OCI-LY1 (cell line): Measurements from ENCODE around the gene LLGL2.

Experiments
- H2AFZ ChIP-seq: fragments of 200-600 bp; sonication (generic), shearing (Covaris generic); 2 replicates; pipeline ENCODE4 v1.6.0; 2014; ENCODE audit warnings: antibody characterized with exemption, mild to moderate bottlenecking, low read length
- H3F3A ChIP-seq: fragments of 200-600 bp; sonication (generic), shearing (Covaris generic); 2 replicates; pipeline ENCODE4 v1.6.0; 2014; ENCODE audit warnings: mild to moderate bottlenecking, antibody characterized with exemption, low read length, moderate library complexity; ENCODE audit not compliant: insufficient read depth
- H3K27ac ChIP-seq: fragments of 200-600 bp; sonication (generic); 2 replicates; pipeline ENCODE4 v1.5.1; 2014; ENCODE audit warnings: low read length, mixed run types, mild to moderate bottlenecking, low read depth; ENCODE audit not compliant: poor library complexity, severe bottlenecking
- H3K27me3 ChIP-seq: fragments of 200-600 bp; sonication (generic); 2 replicates; pipeline ENCODE4 v1.6.0; 2014; ENCODE audit warnings: antibody characterized with exemption, mild to moderate bottlenecking, low read length, moderate library complexity; ENCODE audit not compliant: insufficient read depth
- H3K36me3 ChIP-seq: fragments of 200-600 bp; sonication (generic); 2 replicates; pipeline ENCODE4 v1.6.1; 2014; ENCODE audit warnings: mild to moderate bottlenecking, antibody characterized with exemption, low read length, moderate library complexity, mixed read lengths; ENCODE audit not compliant: insufficient read depth
- H3K4me1 ChIP-seq: fragments of 200-600 bp; sonication (generic); 2 replicates; pipeline ENCODE4 v1.5.1; 2014; ENCODE audit warnings: mild to moderate bottlenecking, low read length, moderate library complexity; ENCODE audit not compliant: insufficient read depth, severe bottlenecking
- H3K4me2 ChIP-seq: fragments of 200-600 bp; sonication (generic), shearing (Covaris generic); 2 replicates; pipeline ENCODE4 v1.6.1; 2014; ENCODE audit warnings: low read length
- H3K4me3 ChIP-seq: fragments of 200-600 bp; sonication (generic); 2 replicates; pipeline ENCODE4 v1.5.1; 2014; ENCODE audit warnings: low read length, low read depth, mild to moderate bottlenecking, mixed read lengths; ENCODE audit not compliant: poor library complexity, severe bottlenecking
- H3K79me2 ChIP-seq: fragments of 200-600 bp; shearing (Covaris generic); 2 replicates; pipeline ENCODE4 v1.6.1; 2016; ENCODE audit warnings: mixed run types, low read length, mixed read lengths; ENCODE audit not compliant: insufficient read depth
- H3K9ac ChIP-seq: fragments of 200-600 bp; sonication (generic), shearing (Covaris generic); 2 replicates; pipeline ENCODE4 v1.6.1; 2014; ENCODE audit warnings: mild to moderate bottlenecking, low read length, mixed read lengths
- H3K9me2 ChIP-seq: fragments of 200-600 bp; sonication (generic), shearing (Covaris generic); 2 replicates; pipeline ENCODE4 v1.6.1; 2014; ENCODE audit warnings: low read depth, mild to moderate bottlenecking, low read length, mixed read lengths
- H3K9me3 ChIP-seq: fragments of 200-600 bp; shearing (Covaris generic); 2 replicates; pipeline ENCODE4 v1.6.1; 2014; ENCODE audit warnings: low read length, mixed read lengths
- H4K20me1 ChIP-seq: fragments of 200-600 bp; sonication (generic), shearing (Covaris generic); 2 replicates; pipeline ENCODE4 v1.6.0; 2016; ENCODE audit warnings: mild to moderate bottlenecking, low read length; ENCODE audit not compliant: insufficient read depth
- CTCF ChIP-seq: fragments of 200-600 bp; sonication (generic), shearing (Covaris generic); IDR thresholded peaks from 2 replicates; pipeline ENCODE4 v1.5.1; 2017; ENCODE audit warnings: mild to moderate bottlenecking, antibody characterized with exemption, low read length, moderate library complexity, mixed read lengths
- EZH2 ChIP-seq: fragments of 200-600 bp; sonication (generic), shearing (Covaris generic); IDR thresholded peaks from 2 replicates; pipeline ENCODE4 v1.8.0; 2017; ENCODE audit warnings: borderline replicate concordance, mixed run types, mild to moderate bottlenecking, antibody characterized with exemption, low read length, moderate library complexity, mixed read lengths

Gene LLGL2

GRCh38 chr17:75521951-75522727 lies 3.4 kb upstream of the LLGL2 start:
- H3K4me2 ChIP-seq, result no peak overlapping the region
- no peaks in the 10 kb centered on the region for H3K9me2 ChIP-seq
- H3K27ac ChIP-seq, result no peak overlapping the region
- no peak overlapping the region for H2AFZ ChIP-seq
- peaks cover 27% of the 10 kb centered on the region for H3K4me1 ChIP-seq
- H3K9ac ChIP-seq, result no peak overlapping the region
- no peaks in the 10 kb centered on the region for H3K79me2 ChIP-seq
- no peaks in the 10 kb centered on the region for H3F3A ChIP-seq
- no peaks in the 10 kb centered on the region for H4K20me1 ChIP-seq
- no peak overlapping the region for H3K4me3 ChIP-seq
- TF ChIP-seq CTCF, result no peak
- H3K36me3 ChIP-seq, result peaks cover 7% of the 10 kb centered on the region; the same call in 1 of the 2 replicates
- H3K9me3 ChIP-seq, result no peaks in the 10 kb centered on the region
- peaks cover 7% of the 10 kb centered on the region; the same call in 1 of the 2 replicates for H3K27me3 ChIP-seq

GRCh38 chr17:75523647-75524046 lies 1.9 kb upstream of the LLGL2 start:
- no peak overlapping the region for H2AFZ ChIP-seq
- H3F3A ChIP-seq, result no peaks in the 10 kb centered on the region
- H3K4me2 ChIP-seq, result no peak overlapping the region
- H3K4me1 ChIP-seq, result peaks cover 12% of the 10 kb centered on the region
- H3K79me2 ChIP-seq, result no peaks in the 10 kb centered on the region
- H3K9me3 ChIP-seq, result no peaks in the 10 kb centered on the region
- no peak overlapping the region for H3K27ac ChIP-seq
- peaks cover 7% of the 10 kb centered on the region; the same call in 1 of the 2 replicates for H3K27me3 ChIP-seq
- H4K20me1 ChIP-seq, result no peaks in the 10 kb centered on the region
- H3K9me2 ChIP-seq, result no peaks in the 10 kb centered on the region
- no peak overlapping the region for H3K4me3 ChIP-seq
- no peak overlapping the region for H3K9ac ChIP-seq
- peaks cover 6% of the 10 kb centered on the region; the same call in 1 of the 2 replicates for H3K36me3 ChIP-seq
- TF ChIP-seq EZH2, result no peak
- TF ChIP-seq CTCF, result no peak

DNA sequence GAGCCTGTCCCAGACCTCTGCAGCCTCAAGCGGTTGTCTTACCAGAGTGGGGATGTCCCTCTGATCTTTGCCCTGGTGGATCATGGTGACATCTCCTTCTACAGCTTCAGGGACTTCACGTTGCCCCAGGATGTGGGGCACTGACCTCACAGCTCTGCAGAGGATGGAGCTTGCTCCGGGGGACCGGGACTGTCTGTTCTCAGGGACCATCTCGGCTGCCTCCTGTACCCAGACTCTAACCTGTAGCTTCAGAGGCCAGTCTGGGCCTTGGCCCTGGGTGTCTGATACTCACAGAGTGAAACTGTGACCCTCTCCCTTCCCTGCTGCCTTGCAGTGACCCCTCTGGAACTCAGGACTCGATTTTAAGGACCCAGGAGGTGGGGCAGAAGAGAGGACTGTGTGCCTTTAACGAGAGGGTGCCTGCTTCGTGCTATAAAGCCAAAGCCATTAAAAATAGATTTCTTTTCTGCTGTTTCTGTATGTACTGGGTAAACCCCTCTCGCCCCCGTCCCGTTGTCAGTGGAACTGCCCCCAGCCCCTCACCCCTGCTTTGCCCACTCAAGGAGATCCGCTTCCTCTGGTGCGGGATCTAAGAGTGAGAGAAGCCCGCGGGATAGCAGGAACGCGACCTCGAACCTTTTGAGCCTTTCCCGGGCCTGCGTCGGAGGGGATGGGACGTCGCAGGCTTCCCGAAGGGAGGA lies 1.1 kb upstream of the LLGL2 start:
- no peaks in the 10 kb centered on the region for H3K9me2 ChIP-seq
- H2AFZ ChIP-seq, result no peak overlapping the region
- H3K9ac ChIP-seq, result no peak overlapping the region; the same call in 1 of the 2 replicates
- peaks cover 11% of the 10 kb centered on the region for H3K4me1 ChIP-seq
- H3K79me2 ChIP-seq, result no peaks in the 10 kb centered on the region
- H3K36me3 ChIP-seq, result no peaks in the 10 kb centered on the region
- no peaks in the 10 kb centered on the region for H3F3A ChIP-seq
- H3K9me3 ChIP-seq, result no peaks in the 10 kb centered on the region
- H3K4me2 ChIP-seq, result peak overlapping the region; percentile 79
- peaks cover 7% of the 10 kb centered on the region; the same call in 1 of the 2 replicates for H3K27me3 ChIP-seq
- TF ChIP-seq EZH2, result no peak
- TF ChIP-seq CTCF, result no peak
- no peaks in the 10 kb centered on the region for H4K20me1 ChIP-seq
- H3K4me3 ChIP-seq, result peak overlapping the region; percentile 69
- no peak overlapping the region for H3K27ac ChIP-seq
